T-helper 9 cell (primary cell): ENCODE measurements around the gene UBE4B.
"Not testable (repeated sequence)": the region's sequence is repeated elsewhere in the genome, so short reads cannot be mapped to it uniquely, and the experiment has no call there.

Source experiments
- DNase-seq: peaks from one replicate; pipeline ENCODE4 v3.0.0-alpha.2; 2020

The UBE4B gene

DNA sequence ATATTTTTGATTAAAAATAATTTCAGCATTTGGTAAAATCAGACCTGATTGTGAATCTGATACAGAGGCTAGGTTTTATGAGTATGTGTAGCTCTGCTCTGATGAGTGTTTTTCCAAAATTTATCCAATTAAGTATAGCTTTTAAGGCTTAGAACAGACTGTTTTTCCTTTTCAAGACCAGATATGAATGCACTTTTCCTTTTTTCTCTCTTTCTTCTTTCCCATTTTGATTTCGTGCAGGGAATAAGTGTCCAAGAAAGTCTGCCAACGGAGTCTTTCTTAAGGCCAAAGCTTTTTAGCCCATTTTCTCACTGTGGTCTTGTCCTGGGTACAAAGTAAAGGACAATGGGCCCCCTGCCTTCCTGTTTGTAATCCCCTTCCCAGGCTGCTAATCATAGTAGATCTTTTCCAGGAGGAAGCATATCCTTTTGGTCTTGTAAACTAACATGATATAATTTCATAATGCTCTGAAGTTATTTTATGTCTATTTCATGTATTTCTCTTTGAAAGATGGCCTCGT is 180.5 kb downstream of the UBE4B start:
- DNase-seq, result no peak

GRCh38 chr1:10216090-10216749 is 183.5 kb downstream of the UBE4B start:
- no peak for DNase-seq

GRCh38 chr1:10217748-10218441 is 185.1 kb downstream of the UBE4B start:
- no peak for DNase-seq

DNA sequence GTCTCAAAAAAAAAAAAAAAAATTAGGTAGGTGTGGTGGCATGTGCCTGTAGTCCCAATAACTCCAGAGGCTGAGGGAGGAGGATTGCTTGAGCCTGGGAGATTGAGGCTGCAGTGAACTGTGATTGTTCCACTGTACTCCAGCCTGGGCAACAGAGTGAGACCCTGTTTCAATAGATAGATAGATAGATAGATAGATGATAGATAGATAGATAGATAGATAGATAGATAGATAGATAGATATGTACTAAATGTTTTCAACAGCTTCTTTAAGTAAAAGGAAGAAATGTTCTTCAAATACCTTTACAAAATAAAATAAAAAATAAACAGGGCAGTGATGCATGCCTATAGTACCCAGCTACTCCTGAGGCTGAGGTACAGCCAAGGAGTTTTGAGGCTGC is 187.4 kb downstream of the UBE4B start:
- DNase-seq, result no peak

DNA sequence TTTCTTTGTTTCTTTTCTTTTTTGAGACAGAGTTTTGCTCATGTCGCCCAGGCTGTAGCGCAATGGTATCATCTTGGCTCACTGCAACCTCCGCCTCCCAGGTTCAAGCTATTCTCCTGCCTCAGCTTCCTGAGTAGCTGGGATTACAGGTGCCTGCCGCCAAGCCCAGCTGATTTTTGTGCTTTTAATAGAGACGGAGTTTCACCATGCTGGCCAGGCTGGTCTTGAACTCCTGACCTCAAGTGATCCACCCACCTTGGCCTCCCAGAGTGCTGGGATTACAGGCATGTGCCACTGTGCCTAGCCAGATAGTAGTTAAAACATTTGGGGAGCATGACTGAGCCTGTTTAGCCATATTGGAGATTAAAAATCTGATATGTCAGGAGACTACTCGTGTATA is 187.9 kb downstream of the UBE4B start:
- DNase-seq, result not testable (repeated sequence)

DNA sequence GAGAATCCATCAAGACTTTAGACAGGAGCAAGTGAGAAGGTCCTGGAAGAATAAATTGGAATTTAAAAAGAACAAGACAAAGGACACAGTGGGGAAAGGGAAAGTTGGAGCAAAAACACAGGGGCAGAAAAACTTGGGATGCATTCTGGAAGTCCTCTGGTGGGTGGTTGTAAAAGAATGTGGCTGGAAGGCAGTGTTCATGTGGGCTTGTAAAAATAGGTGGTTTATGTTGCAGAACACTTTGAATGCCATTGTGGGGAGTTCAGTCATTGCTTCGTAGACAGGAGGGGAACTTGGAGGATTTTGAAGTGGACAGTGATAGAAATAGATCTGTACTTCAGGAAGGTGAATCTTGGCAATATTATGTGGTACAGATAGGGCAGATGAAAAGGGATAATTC is 192.8 kb downstream of the UBE4B start:
- DNase-seq, result no peak

DNA sequence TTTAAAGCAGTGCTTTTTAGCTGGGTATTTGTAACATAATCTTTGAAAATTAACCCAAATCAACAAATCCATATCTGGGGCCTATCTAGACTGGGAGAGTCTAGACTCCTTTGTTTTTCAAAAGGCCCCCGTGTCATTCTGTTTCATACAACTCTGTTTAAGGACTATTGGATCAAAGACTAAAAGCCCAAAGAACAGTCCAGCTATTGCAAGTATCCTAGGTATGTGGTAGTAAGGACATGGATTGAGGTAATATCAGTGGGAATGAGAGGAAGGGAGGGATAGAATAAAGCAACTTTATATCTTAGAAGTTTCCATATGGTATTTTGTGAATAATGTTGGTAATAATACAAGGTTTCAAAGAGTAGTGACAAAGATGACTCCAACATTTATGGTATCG is 195.8 kb downstream of the UBE4B start:
- no peak for DNase-seq

DNA sequence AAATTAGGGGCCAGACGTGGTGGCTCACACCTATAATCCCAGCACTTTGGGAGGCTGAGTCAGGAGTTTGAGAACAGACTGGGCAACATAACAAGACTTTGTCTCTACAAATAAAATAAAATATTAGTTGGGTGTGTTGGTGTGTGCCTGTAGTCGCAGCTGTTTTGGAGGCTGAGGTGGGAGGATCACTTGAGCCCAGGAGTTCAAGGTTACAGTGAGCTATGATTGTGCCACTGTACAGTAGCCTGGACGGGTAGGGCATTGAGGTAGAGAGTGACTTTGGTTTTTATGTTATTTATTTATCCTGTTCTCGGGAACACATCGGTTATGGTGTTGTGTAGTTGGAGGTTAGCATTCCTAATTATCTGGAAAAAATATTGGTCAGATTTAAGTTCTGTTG is 197.1 kb downstream of the UBE4B start:
- no peak for DNase-seq
